D341Med (cell line): ENCODE results near the gene PDGFD.

Source experiments
- DNase-seq: peaks from one replicate; pipeline ENCODE4 v3.0.0; 2012; ENCODE audit warnings: low spot score

The PDGFD gene

GRCh38 chr11:103883291-103883690 lies 280.7 kb downstream of the PDGFD start:
- no peak for DNase-seq

- DNase-seq, result no peak
These were observed 282.4 kb downstream of the PDGFD start for GRCh38 chr11:103881584-103881983.

- DNase-seq, result no peak
These were observed 283.0 kb downstream of the PDGFD start for GRCh38 chr11:103880968-103881367.

GRCh38 chr11:103878646-103879045 lies 285.3 kb downstream of the PDGFD start:
- DNase-seq, result no peak

- no peak for DNase-seq
These were observed 286.7 kb downstream of the PDGFD start for GRCh38 chr11:103877221-103877620.

- DNase-seq, result no peak
These were observed 288.0 kb downstream of the PDGFD start for GRCh38 chr11:103875855-103876510.

GRCh38 chr11:103872748-103873147 lies 291.2 kb downstream of the PDGFD start:
- no peak for DNase-seq

- DNase-seq, result no peak
These were observed 291.9 kb downstream of the PDGFD start for GRCh38 chr11:103871923-103872551.

GRCh38 chr11:103870821-103871309 lies 293.1 kb downstream of the PDGFD start:
- no peak for DNase-seq

GRCh38 chr11:103867481-103867880 lies 296.5 kb downstream of the PDGFD start:
- no peak for DNase-seq

GRCh38 chr11:103863497-103863896 lies 300.4 kb downstream of the PDGFD start:
- no peak for DNase-seq

GRCh38 chr11:103862802-103863174 lies 301.2 kb downstream of the PDGFD start:
- DNase-seq, result no peak

GRCh38 chr11:103862094-103862801 lies 301.7 kb downstream of the PDGFD start:
- DNase-seq, result no peak
